Ovary (tissue), 3 donors: Measurements from ENCODE around the gene EPN3.

Experiments
- POLR2A ChIP-seq: fragments of 450-650 bp; IDR thresholded peaks from one replicate; pipeline ENCODE4 v1.6.1; 2017; ENCODE audit warnings: antibody characterized with exemption, mild to moderate bottlenecking, moderate library complexity
- TF ChIP-seq, protein P1 (sequence below), 3 donors: fragments of 450-650 bp in 2 of 3; fragments of 200-600 bp in 1 of 3; IDR thresholded peaks; one replicate each; pipeline versions ENCODE4 v1.5.1 to v1.8.0; 2016 to 2022; ENCODE audit warnings: antibody characterized with exemption in 3 of 3, mild to moderate bottlenecking in 1 of 3
- donor health status: DM: no; HTN: no; CAD: no.

DNA sequence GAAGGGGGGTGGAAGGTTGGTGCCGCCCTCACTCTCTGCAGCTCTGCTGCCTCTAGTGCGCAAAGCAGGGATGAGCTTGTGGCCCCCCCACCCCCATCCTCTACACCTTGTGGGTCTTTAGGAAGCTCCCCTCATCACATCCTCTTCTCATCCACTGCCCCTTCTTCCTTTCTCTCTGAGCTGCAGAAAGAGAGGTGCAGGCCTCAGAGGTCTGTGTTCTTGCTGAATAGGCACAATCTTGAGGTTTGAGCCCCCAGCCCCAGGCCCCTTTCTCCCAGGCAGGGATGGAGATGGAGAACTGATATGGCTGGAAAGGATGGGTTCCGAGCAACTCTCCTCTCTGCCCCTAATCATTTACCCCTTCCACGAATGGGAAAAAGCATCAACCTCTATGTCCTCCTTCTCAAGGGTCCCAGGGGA is 30.6 kb downstream of the EPN3 start:
- TF ChIP-seq, protein P1, sequence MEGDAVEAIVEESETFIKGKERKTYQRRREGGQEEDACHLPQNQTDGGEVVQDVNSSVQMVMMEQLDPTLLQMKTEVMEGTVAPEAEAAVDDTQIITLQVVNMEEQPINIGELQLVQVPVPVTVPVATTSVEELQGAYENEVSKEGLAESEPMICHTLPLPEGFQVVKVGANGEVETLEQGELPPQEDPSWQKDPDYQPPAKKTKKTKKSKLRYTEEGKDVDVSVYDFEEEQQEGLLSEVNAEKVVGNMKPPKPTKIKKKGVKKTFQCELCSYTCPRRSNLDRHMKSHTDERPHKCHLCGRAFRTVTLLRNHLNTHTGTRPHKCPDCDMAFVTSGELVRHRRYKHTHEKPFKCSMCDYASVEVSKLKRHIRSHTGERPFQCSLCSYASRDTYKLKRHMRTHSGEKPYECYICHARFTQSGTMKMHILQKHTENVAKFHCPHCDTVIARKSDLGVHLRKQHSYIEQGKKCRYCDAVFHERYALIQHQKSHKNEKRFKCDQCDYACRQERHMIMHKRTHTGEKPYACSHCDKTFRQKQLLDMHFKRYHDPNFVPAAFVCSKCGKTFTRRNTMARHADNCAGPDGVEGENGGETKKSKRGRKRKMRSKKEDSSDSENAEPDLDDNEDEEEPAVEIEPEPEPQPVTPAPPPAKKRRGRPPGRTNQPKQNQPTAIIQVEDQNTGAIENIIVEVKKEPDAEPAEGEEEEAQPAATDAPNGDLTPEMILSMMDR (IDR thresholded peaks at IDR 0.05), result no peak
- TF ChIP-seq POLR2A, result no peak
